NCI-H345 treated with DMSO at 0.1 percent for 48 hours (cell line): ENCODE measurements around the gene TRIM3.
"Not testable (repeated sequence)": the region's sequence is repeated elsewhere in the genome, so short reads cannot be mapped to it uniquely, and the experiment has no call there.

Experiments
- DNase-seq: peaks from one replicate; lab custom pipeline; 2025; ENCODE audit not compliant: unreplicated experiment; lab: John Stamatoyannopoulos, UW

The TRIM3 gene

DNA sequence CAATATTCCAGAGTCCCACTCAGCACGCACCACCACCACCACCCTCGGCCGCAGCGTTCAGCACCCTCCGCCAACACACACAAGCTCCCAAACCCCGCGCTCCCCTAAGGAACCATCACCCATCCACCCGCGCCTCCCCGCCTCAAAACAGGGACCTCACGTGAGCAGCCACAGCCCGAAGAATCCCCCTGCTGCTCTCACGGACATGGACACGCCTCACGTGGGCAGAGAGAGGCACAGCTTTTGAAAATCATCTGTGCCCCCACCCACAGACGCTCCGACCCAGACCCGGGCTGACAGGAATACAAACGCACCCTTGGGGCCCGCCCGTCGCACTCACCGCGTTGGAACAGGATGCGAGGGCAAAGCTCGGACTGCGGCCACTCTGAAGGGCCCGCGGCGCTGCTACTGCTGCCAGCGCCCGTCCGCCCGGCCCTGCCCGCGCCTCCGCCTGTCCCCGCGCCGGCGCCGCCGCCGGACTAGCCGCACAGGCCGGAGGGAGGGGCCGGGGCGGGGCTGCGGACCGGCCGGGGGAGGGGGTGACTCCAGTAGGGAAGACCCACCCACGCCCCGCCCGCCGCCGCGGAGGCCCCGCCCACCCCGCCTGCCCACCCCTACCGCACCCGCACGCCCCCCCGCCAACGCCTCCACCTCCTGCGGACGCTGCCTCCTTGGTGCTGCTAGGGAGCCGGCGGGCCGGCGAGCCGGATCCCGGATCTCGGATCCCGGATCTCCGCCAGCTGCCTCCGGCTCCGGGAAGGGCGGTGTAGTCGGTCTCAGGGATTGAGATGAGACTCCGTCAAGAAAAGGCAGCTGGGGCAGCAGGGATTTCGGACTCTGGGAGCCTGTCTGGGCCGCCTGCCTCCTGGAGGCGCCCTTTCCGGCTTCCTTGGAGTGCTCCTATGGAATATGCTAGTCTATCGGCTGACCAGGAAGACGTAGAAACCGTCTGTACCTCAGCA is at the start of gene TRIM3:
Gene TRIM3 (minus strand): TSS at position 491 of the 962 bp plus-strand sequence. CDS start 8,246 bp downstream, outside the sequence.
- DNase-seq: peak; percentile 47

- DNase-seq: no peak
Measured at GRCh38 chr11:6523253-6523652, 49.5 kb upstream of the TRIM3 start.

DNA sequence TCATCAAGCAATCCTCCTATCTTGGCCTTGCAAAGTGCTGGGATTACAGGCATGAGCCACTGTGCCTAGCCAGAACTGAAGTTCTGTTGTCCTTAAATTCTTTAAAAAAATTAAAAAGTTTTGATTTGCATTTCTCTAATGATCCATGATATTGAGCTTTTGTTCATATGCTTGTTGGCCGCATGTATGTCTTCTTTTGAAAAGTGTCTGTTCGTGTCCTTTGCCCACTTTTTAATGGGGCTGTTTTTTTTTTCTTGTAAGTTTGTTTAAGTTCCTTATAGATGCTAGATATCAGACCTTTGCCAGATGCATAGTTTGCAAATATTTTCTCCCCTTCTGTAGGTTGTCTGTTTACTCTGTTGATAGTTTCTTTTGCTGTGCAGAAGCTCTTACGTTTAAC is 48.2 kb upstream of the TRIM3 start:
- not testable (repeated sequence) for DNase-seq

DNA sequence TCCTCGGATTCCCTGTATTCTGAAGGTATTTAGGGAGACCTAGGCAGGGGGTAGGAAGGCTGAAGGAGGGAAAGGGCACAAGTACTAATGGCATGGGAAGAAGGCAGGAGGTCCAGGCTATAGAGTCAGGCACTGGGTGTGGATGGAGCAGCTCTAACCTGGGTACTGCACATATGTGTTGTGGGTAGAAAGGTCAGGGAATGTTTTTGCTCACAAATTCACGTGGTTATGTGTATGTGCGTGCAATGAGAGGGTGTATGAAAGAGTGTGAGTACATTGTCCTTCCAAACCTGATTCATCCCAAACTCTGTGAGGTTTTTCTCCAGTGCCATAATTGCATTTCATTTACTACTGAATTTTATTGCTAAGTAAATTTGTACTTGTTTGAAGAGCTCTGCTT is 46.5 kb upstream of the TRIM3 start:
- no peak for DNase-seq

- no peak for DNase-seq
Measured at GRCh38 chr11:6516865-6517264, 43.1 kb upstream of the TRIM3 start.

- DNase-seq: peak; percentile 28
Measured at GRCh38 chr11:6505577-6506240, 32.0 kb upstream of the TRIM3 start.

GRCh38 chr11:6504166-6504565 is 30.4 kb upstream of the TRIM3 start:
- no peak for DNase-seq

GRCh38 chr11:6502382-6502781 is 28.6 kb upstream of the TRIM3 start:
- no peak for DNase-seq

DNA sequence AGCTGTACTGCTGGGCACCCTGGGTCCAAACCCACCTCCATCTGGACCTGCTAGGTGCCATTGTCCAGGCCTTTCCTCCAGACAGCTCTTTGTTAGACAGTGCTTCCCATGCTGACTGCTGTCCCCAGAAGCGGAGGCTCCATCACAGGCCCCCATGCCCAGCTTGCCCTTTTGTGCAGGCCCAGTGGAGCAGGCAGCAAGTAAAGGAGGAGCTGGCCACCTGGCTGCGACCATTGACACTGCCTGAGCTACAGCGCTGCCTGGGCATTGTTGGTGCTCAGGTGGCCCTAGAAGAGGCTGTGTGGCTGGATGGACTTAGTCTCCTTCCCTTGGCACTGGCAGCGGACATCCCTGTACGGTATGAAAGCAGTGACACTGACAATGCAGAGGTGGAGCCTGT is 24.8 kb upstream of the TRIM3 start:
- DNase-seq: no peak

GRCh38 chr11:6498121-6498520 is 24.4 kb upstream of the TRIM3 start:
- DNase-seq: no peak

GRCh38 chr11:6497069-6497839 is 23.5 kb upstream of the TRIM3 start, which contains the start of gene DNHD1:
Gene DNHD1, plus strand, starts transcription at chr11:6497280. Its CDS starts 936 bp downstream, at chr11:6498216.
- DNase-seq: no peak

DNA sequence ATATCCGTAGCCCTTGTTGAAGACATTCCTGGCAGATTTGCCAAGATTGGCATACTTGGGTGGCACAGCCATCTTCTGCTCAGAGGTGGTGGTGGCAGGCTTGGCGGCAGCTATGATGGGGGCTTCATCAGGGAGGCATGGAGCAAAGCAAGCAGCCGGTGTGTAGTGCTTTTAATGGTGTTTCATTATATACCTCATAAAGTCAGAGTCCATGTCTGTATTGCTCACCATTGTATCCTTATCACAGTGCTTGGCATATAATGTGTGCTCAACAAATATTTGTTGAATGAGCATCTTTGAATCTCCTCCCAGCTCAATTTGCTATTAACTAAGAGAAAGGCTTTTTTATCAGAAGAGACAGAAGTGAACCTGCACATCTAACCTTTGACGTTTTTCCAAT is 15.6 kb upstream of the TRIM3 start:
- no peak for DNase-seq

GRCh38 chr11:6488821-6489220 is 15.1 kb upstream of the TRIM3 start:
- no peak for DNase-seq

DNA sequence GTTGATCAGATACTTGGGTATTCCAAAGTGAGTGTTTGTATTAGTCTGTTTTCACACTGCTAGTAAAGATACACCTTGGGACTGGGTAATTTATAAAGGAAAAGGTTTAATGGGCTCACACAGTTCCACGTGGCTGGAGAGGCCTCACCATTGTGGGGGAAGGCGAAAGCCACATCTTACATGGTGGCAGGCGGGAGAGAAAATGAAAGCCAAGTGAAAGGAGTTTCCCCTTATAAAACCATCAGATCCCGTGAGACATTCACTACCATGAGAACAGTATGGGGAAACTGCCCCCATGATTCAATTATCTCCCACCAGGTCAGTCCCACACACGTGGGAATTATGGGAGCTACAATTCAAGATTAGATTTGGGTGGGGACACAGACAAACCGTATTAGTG is 14.6 kb upstream of the TRIM3 start:
- DNase-seq: no peak

DNA sequence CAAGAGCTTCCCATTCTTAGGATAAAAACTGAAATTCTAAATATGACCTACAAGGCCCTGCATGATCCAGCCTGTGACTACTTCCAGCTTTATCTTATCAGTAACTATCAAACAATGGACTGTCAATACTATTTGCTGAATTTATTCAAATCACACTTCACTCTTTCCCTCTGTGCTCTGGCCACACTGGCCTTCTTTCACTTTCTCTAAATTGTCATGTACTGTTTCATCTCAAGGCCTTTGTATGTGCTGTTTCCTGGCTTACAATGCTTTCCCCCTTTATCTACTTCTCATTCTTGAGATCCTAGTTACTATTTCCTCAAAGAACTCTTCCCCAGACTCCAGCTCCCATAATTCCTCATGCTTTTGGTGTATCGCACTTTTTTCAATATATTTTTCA is 13.2 kb upstream of the TRIM3 start:
- DNase-seq: no peak

GRCh38 chr11:6486256-6486655 is 12.5 kb upstream of the TRIM3 start:
- DNase-seq: no peak

GRCh38 chr11:6485661-6486060 is 11.9 kb upstream of the TRIM3 start:
- no peak for DNase-seq

- DNase-seq: no peak
Measured at GRCh38 chr11:6483015-6483414, 9.3 kb upstream of the TRIM3 start.

- no peak for DNase-seq
Measured at GRCh38 chr11:6482441-6482840, 8.7 kb upstream of the TRIM3 start.

- DNase-seq: no peak
Measured at GRCh38 chr11:6481924-6482275, 8.2 kb upstream of the TRIM3 start.
